B cell (primary cell): ENCODE measurements around the gene POLD1. TPM values are rescaled to one million over a fixed set of nuclear protein-coding genes. Genes with fewer than 3 reads are reported as not detected.

Experiments
- ATAC-seq: fragments of 200-7000 bp; cut with Tn5 transposase; one replicate; pipeline ENCODE4 v1.10.0; 2021; ENCODE audit warnings: low read depth, mild to moderate bottlenecking, moderate number of reproducible peaks, moderate library complexity
- CTCF ChIA-PET: fragments of 350-600 bp; sonication (Branson Sonifier 250); formaldehyde crosslinking; loops from one replicate; lab custom pipeline; 2021; ENCODE audit warnings: antibody characterized with exemption, inconsistent platforms; lab: Charles Lee
- POLR2A ChIA-PET: fragments of 350-600 bp; sonication (Branson Sonifier 250); formaldehyde crosslinking; loops from one replicate; lab custom pipeline; 2021; ENCODE audit warnings: antibody characterized with exemption; lab: Charles Lee
- DNase-seq: peaks from one replicate; pipeline ENCODE4 v3.0.0; 2013
- H2AFZ ChIP-seq: 2 replicates; pipeline ENCODE4 v1.6.1; 2012; ENCODE audit warnings: mild to moderate bottlenecking, low read depth, low read length; ENCODE audit not compliant: insufficient read depth, poor library complexity, severe bottlenecking
- H3K27ac ChIP-seq, 2 donors: 1 replicate in 1 of 2; 2 replicates in 1 of 2; pipeline ENCODE4 v1.5.1; 2012 to 2013; ENCODE audit warnings: low read length in 2 of 2, mild to moderate bottlenecking in 2 of 2, moderate library complexity in 1 of 2
- H3K27me3 ChIP-seq, 4 experiments: fragments of 200-600 bp in 1 of 4; sonication (generic) in 1 of 4; replicated peaks in 1 of 4; 1 replicate in 2 of 4; 2 replicates in 2 of 4; pipeline versions ENCODE4 v1.6.1 to v1.7.0; 2013 to 2016; ENCODE audit warnings: low read length in 3 of 4, mild to moderate bottlenecking in 2 of 4, mixed read lengths in 1 of 4, moderate library complexity in 1 of 4; ENCODE audit not compliant: insufficient read depth in 4 of 4, control insufficient read depth in 3 of 4; ENCODE audit errors: control extremely low read depth in 1 of 4
- H3K36me3 ChIP-seq, 2 experiments: replicated peaks in 1 of 2; 1 replicate in 1 of 2; 2 replicates in 1 of 2; pipeline versions ENCODE4 v1.6.1 to v1.7.1; 2013; ENCODE audit warnings: low read length in 1 of 2; ENCODE audit not compliant: insufficient read depth in 2 of 2, control insufficient read depth in 1 of 2; ENCODE audit errors: control extremely low read depth in 1 of 2, extremely low read depth in 1 of 2
- H3K4me1 ChIP-seq, 2 donors: fragments of 200-600 bp in 1 of 2; sonication (generic) in 1 of 2; 1 replicate in 1 of 2; 2 replicates in 1 of 2; pipeline versions ENCODE4 v1.5.1 to v1.6.1; 2013 to 2017; ENCODE audit warnings: low read length in 2 of 2; ENCODE audit not compliant: control insufficient read depth in 2 of 2, insufficient read depth in 2 of 2
- H3K4me2 ChIP-seq: replicated peaks from 2 replicates; pipeline ENCODE3; 2012; ENCODE audit warnings: mild to moderate bottlenecking, low read depth, low read length; ENCODE audit not compliant: poor library complexity, severe bottlenecking
- H3K4me3 ChIP-seq, 5 experiments: fragments of 200-600 bp in 1 of 5; sonication (generic) in 1 of 5; 1 replicate in 3 of 5; 2 replicates in 2 of 5; pipeline versions ENCODE4 v1.5.1 to v1.7.0; 2011 to 2016; ENCODE audit warnings: low read length in 4 of 5, mild to moderate bottlenecking in 4 of 5, low read depth in 2 of 5, control low read depth in 1 of 5, moderate library complexity in 1 of 5; ENCODE audit not compliant: insufficient read depth in 1 of 5; ENCODE audit errors: control extremely low read depth in 1 of 5, extremely low read depth in 1 of 5
- H3K79me2 ChIP-seq: fragments of 200-600 bp; sonication (generic); one replicate; pipeline ENCODE4 v1.6.0; 2016; ENCODE audit warnings: low read length; ENCODE audit not compliant: control insufficient read depth, insufficient read depth
- H3K9ac ChIP-seq: fragments of 200-600 bp; sonication (generic); 2 replicates; pipeline ENCODE4 v1.6.1; 2017; ENCODE audit warnings: mild to moderate bottlenecking, low read length, moderate library complexity
- H3K9me3 ChIP-seq, 3 donors: one replicate each; pipeline versions ENCODE4 v1.6.1 to v1.7.1; 2013; ENCODE audit warnings: low read length in 2 of 3; ENCODE audit not compliant: control insufficient read depth in 2 of 3, insufficient read depth in 1 of 3; ENCODE audit errors: control extremely low read depth in 1 of 3
- H4K20me1 ChIP-seq: 2 replicates; pipeline ENCODE4 v1.6.0; 2012; ENCODE audit warnings: mild to moderate bottlenecking, low read length; ENCODE audit not compliant: insufficient read depth, control insufficient read depth, poor library complexity, severe bottlenecking
- H3K27ac Mint-ChIP-seq: one replicate; pipeline ENCODE4 v1.8.0; 2021; ENCODE audit warnings: mixed read lengths
- H3K27me3 Mint-ChIP-seq: one replicate; pipeline ENCODE4 v1.8.0; 2021; ENCODE audit warnings: mixed read lengths
- H3K4me1 Mint-ChIP-seq: one replicate; pipeline ENCODE4 v1.8.0; 2021; ENCODE audit warnings: mixed read lengths
- H3K4me3 Mint-ChIP-seq: one replicate; pipeline ENCODE4 v1.8.0; 2021; ENCODE audit warnings: mixed read lengths
- H3K9me3 Mint-ChIP-seq: one replicate; pipeline ENCODE4 v1.8.0; 2022; ENCODE audit warnings: mixed read lengths; ENCODE audit not compliant: insufficient read depth
- EZH2 ChIP-seq: IDR thresholded peaks from 2 replicates; pipeline ENCODE4 v1.6.1; 2012; ENCODE audit warnings: borderline replicate concordance, low read depth, mild to moderate bottlenecking, moderate library complexity, low read length; ENCODE audit not compliant: insufficient read depth, poor library complexity, severe bottlenecking
- WGBS: methylation state at CpG from one replicate; pipeline ENCODE4 v1.1.5; 2013; ENCODE audit warnings: missing lambda C conversion rate; ENCODE audit not compliant: insufficient coverage; 5-methylcytosine and 5-hydroxymethylcytosine counted together
- intact Hi-C: fragments of 100-400 bp; cut with micrococcal nuclease; formaldehyde crosslinking; loops from one replicate; pipeline ENCODE4 v1.10.0; 2022
- polyA plus RNA-seq: library from polyadenylated mRNA; depleted of rRNA; stranded (reverse); fragments of >200 nt; gene quantifications from 2 replicates; pipeline ENCODE4 v1.2.3, GENCODE V29; 2012
- total RNA-seq, 2 donors: library from RNA; stranded (reverse); fragments of 120-200 nt in 1 of 2; gene quantifications; 1 replicate in 1 of 2; 2 replicates in 1 of 2; pipeline versions ENCODE4 v1.2.3 to v1.2.4, GENCODE V29; 2013 to 2022
- TF ChIP-seq, protein P1 (sequence below): fragments of 200-600 bp; IDR thresholded peaks from one replicate; pipeline ENCODE4 v1.8.0; 2022; ENCODE audit warnings: antibody characterized with exemption, mild to moderate bottlenecking

Gene POLD1
- total and polyA plus RNA-seq, 2 donors (not counting 1 experiment from before 2014, with no cell fraction given) = 43.6 to 65.2 TPM

DNA sequence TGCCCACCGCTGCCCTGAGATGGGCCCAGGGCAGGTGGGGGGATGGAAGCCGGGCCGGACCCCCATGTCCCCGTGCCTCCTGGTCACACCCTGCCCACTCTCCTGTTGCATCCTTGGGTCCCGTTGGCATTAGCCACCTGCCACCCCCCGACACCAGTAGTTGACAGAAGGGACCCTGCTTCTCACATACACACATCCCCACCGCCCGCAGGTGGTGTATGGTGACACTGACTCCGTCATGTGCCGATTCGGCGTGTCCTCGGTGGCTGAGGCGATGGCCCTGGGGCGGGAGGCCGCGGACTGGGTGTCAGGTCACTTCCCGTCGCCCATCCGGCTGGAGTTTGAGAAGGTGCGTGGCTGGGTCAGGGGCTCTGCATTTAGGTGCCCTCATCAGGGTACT lies 29.4 kb downstream of the POLD1 start:
- intact Hi-C loops = no loop called here
- ATAC-seq (no peak), DNase-seq (no peak)
- peaks cover 17% of the 10 kb centered on the region for H3K79me2 ChIP-seq
- no peaks in the 10 kb centered on the region for H3K27me3 ChIP-seq
- Mint-ChIP-seq H3K27me3 (no peaks in the 10 kb centered on the region), H3K4me1 (peaks cover 34% of the 10 kb centered on the region), H3K9me3 (no peaks in the 10 kb centered on the region), H3K4me3 (no peak overlapping the region), H3K27ac (peak overlapping the region; percentile 41)
- POLR2A ChIA-PET = no interaction called here
- no peak overlapping the region for H3K9ac ChIP-seq
- H4K20me1 ChIP-seq = no peaks in the 10 kb centered on the region
- H3K4me3 ChIP-seq = no peak overlapping the region
- no peaks in the 10 kb centered on the region for H3K9me3 ChIP-seq
- peaks cover 0 to 16% of the 10 kb centered on the region in 2 experiments for H3K36me3 ChIP-seq
- peaks cover 30 to 46% of the 10 kb centered on the region in 2 donors for H3K4me1 ChIP-seq
- TF ChIP-seq EZH2 = no peak
- TF ChIP-seq, protein P1, sequence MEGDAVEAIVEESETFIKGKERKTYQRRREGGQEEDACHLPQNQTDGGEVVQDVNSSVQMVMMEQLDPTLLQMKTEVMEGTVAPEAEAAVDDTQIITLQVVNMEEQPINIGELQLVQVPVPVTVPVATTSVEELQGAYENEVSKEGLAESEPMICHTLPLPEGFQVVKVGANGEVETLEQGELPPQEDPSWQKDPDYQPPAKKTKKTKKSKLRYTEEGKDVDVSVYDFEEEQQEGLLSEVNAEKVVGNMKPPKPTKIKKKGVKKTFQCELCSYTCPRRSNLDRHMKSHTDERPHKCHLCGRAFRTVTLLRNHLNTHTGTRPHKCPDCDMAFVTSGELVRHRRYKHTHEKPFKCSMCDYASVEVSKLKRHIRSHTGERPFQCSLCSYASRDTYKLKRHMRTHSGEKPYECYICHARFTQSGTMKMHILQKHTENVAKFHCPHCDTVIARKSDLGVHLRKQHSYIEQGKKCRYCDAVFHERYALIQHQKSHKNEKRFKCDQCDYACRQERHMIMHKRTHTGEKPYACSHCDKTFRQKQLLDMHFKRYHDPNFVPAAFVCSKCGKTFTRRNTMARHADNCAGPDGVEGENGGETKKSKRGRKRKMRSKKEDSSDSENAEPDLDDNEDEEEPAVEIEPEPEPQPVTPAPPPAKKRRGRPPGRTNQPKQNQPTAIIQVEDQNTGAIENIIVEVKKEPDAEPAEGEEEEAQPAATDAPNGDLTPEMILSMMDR = no peak
- 97% methylated on average over 21 of the region's 21 CpGs for WGBS
- peak overlapping the region in 1 of 2 donors; percentile 97 for H3K27ac ChIP-seq
- H3K4me2 ChIP-seq = no peak overlapping the region
- CTCF ChIA-PET = interaction anchor here (3.0 to 3.2 kb wide), 2 partner anchors 28 to 48 kb away, joined by 22 to 33 read pairs; partner anchors contain the start of gene POLD1
- H2AFZ ChIP-seq = no peak overlapping the region
